GM21529 (cell line): ENCODE results near the gene DCTN1.

Experiments
- ATAC-seq: cut with Tn5 transposase; IDR thresholded peaks from one replicate; pipeline ENCODE4 v1.9.1; 2021; ENCODE audit not compliant: unreplicated experiment

The DCTN1 gene

GRCh38 chr2:74327627-74328026 is 52.5 kb downstream of the DCTN1 start:
- no peak for ATAC-seq

- ATAC-seq = no peak
Observed at GRCh38 chr2:74327199-74327598, 52.9 kb downstream of the DCTN1 start.

- ATAC-seq = no peak
Observed at GRCh38 chr2:74325815-74326214, 54.3 kb downstream of the DCTN1 start.

- ATAC-seq = no peak
Observed at GRCh38 chr2:74321737-74322136, 58.4 kb downstream of the DCTN1 start.

GRCh38 chr2:74317701-74318100 is 62.4 kb downstream of the DCTN1 start:
- no peak for ATAC-seq

- ATAC-seq = no peak
Observed at GRCh38 chr2:74316627-74317295, 63.4 kb downstream of the DCTN1 start.

GRCh38 chr2:74314107-74314506 is 66.0 kb downstream of the DCTN1 start:
- ATAC-seq = no peak

GRCh38 chr2:74313497-74313896 is 66.6 kb downstream of the DCTN1 start:
- ATAC-seq = no peak

- ATAC-seq = no peak
Observed at GRCh38 chr2:74312913-74313312, 67.2 kb downstream of the DCTN1 start.
